ENCODE data around the gene MBNL2. TPM values are rescaled to one million over a fixed set of nuclear protein-coding genes. Genes with fewer than 3 reads are reported as not detected.

The MBNL2 gene
- total and polyA plus RNA-seq, 10 of the 15 experiments (the other 5 are each of a cell fraction or from before 2014, with no cell fraction given), result 1.6 to 9.7 (median 6.7) TPM

DNA sequence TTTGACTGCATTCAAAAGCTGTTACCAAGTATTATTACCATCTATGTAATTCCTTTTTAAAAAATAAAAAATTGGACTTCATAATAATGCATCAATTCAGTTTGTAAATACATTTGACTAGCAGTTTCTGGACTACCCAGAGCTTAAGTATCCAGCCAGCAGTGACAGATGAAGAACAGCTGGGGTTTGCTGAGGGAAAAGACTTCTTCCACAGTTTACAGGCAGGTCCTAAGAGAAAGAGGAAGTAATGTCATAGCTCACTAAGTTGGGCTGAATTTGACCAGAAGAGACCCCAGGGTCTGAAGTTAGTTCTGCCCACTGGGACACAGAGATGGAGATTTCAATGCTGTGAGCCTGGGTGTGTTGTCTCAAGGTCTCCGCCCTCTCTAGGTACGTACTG is 96.4 kb downstream of the MBNL2 start:
- Histone ChIP-seq H3K27ac (ENCODE audit: control insufficient read depth, insufficient read depth) (no peak overlapping the region), H2AFZ (ENCODE audit: control insufficient read depth, low read depth, low read length) (no peak overlapping the region), H3K36me3 (ENCODE audit: control insufficient read depth in 2 of 2, insufficient read depth in 2 of 2, low read length in 1 of 2) (no peaks in the 10 kb centered on the region), H3K79me2 (ENCODE audit: control insufficient read depth, insufficient read depth, low read length) (no peaks in the 10 kb centered on the region), H3K4me1 (ENCODE audit: control insufficient read depth, insufficient read depth, low read length) (no peaks in the 10 kb centered on the region), H3K9me3 (replicated peaks; ENCODE audit: control insufficient read depth, insufficient read depth, low read length) (no peaks in the 10 kb centered on the region), H3K4me3 (no peak overlapping the region), H4K20me1 (ENCODE audit: control insufficient read depth, insufficient read depth) (no peaks in the 10 kb centered on the region), H3K4me2 (ENCODE audit: control insufficient read depth, insufficient read depth) (no peak overlapping the region), H3K27me3 (replicated peaks in 1 of 2; ENCODE audit: control insufficient read depth in 2 of 2, insufficient read depth in 2 of 2, low read length in 1 of 2) (no peaks in the 10 kb centered on the region), H3K9ac (ENCODE audit: control insufficient read depth, insufficient read depth, low read length) (no peak overlapping the region)
- BruUV-seq (replicated peaks), result no TSS peak
- ChIA-PET RAD21 (ENCODE audit: unreplicated experiment) (interaction anchor here (1.2 kb wide), 1 partner anchor 206 kb away, joined by 3 read pairs; no protein-coding TSS in a partner anchor), POLR2A (no interaction called here), SMC1A (ENCODE audit: uncharacterized antibody, unreplicated experiment) (interaction anchor here (0.9 to 1.8 kb wide), 2 partner anchors 9 to 24 kb away, joined by 3 to 4 read pairs; no protein-coding TSS in a partner anchor), CTCF (interaction anchor here (0.6 to 0.9 kb wide), 2 partner anchors 28 to 39 kb away, joined by 3 read pairs; no protein-coding TSS in a partner anchor)
- ATAC-seq (peak; percentile 42; the same call in 2 of the 3 replicates), DNase-seq (ENCODE audit: low read depth, low spot score) (no peak), FAIRE-seq (no peak)
- TF ChIP-seq, protein P1, sequence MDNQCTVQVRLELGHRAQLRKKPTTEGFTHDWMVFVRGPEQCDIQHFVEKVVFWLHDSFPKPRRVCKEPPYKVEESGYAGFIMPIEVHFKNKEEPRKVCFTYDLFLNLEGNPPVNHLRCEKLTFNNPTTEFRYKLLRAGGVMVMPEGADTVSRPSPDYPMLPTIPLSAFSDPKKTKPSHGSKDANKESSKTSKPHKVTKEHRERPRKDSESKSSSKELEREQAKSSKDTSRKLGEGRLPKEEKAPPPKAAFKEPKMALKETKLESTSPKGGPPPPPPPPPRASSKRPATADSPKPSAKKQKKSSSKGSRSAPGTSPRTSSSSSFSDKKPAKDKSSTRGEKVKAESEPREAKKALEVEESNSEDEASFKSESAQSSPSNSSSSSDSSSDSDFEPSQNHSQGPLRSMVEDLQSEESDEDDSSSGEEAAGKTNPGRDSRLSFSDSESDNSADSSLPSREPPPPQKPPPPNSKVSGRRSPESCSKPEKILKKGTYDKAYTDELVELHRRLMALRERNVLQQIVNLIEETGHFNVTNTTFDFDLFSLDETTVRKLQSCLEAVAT (IDR thresholded peaks at IDR 0.05), result no peak
- TF ChIP-seq IKZF2 (IDR thresholded peaks at IDR 0.05), result no peak
- no peak for TF ChIP-seq CREM (IDR thresholded peaks at IDR 0.05; ENCODE audit: low read depth)
- no peak for TF ChIP-seq GABPA (IDR thresholded peaks at IDR 0.05; ENCODE audit: low read depth)
- TF ChIP-seq SP1 (IDR thresholded peaks at IDR 0.05; ENCODE audit: low read depth, low read length), result no peak
- TF ChIP-seq, protein P2, sequence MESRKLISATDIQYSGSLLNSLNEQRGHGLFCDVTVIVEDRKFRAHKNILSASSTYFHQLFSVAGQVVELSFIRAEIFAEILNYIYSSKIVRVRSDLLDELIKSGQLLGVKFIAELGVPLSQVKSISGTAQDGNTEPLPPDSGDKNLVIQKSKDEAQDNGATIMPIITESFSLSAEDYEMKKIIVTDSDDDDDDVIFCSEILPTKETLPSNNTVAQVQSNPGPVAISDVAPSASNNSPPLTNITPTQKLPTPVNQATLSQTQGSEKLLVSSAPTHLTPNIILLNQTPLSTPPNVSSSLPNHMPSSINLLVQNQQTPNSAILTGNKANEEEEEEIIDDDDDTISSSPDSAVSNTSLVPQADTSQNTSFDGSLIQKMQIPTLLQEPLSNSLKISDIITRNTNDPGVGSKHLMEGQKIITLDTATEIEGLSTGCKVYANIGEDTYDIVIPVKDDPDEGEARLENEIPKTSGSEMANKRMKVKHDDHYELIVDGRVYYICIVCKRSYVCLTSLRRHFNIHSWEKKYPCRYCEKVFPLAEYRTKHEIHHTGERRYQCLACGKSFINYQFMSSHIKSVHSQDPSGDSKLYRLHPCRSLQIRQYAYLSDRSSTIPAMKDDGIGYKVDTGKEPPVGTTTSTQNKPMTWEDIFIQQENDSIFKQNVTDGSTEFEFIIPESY (IDR thresholded peaks at IDR 0.05), result no peak
- TF ChIP-seq SREBF2 (IDR thresholded peaks at IDR 0.05; ENCODE audit: low read length), result no peak
- TF ChIP-seq POLR2AphosphoS5 (IDR thresholded peaks at IDR 0.05; ENCODE audit: low read length), result no peak
- no peak for TF ChIP-seq SMAD5 (IDR thresholded peaks at IDR 0.05; ENCODE audit: low read depth)
- TF ChIP-seq, protein P3, sequence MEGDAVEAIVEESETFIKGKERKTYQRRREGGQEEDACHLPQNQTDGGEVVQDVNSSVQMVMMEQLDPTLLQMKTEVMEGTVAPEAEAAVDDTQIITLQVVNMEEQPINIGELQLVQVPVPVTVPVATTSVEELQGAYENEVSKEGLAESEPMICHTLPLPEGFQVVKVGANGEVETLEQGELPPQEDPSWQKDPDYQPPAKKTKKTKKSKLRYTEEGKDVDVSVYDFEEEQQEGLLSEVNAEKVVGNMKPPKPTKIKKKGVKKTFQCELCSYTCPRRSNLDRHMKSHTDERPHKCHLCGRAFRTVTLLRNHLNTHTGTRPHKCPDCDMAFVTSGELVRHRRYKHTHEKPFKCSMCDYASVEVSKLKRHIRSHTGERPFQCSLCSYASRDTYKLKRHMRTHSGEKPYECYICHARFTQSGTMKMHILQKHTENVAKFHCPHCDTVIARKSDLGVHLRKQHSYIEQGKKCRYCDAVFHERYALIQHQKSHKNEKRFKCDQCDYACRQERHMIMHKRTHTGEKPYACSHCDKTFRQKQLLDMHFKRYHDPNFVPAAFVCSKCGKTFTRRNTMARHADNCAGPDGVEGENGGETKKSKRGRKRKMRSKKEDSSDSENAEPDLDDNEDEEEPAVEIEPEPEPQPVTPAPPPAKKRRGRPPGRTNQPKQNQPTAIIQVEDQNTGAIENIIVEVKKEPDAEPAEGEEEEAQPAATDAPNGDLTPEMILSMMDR (IDR thresholded peaks at IDR 0.05 in 2 of 3, conservative IDR thresholded peaks at IDR 0.05 in 1 of 3; ENCODE audit: control insufficient read depth in 2 of 3, extremely low read depth in 1 of 3, insufficient read depth in 1 of 3, low read depth in 3 of 3, low read length in 3 of 3), result no peak
- no peak for TF ChIP-seq SPI1 (IDR thresholded peaks at IDR 0.05; ENCODE audit: borderline replicate concordance, insufficient read depth, low read depth, low read length)
- no peak for TF ChIP-seq ATF7 (IDR thresholded peaks at IDR 0.05; ENCODE audit: low read depth)
- no peak for TF ChIP-seq ZNF217 (IDR thresholded peaks at IDR 0.05)
- no peak for TF ChIP-seq CHD2 (IDR thresholded peaks at IDR 0.05; ENCODE audit: borderline replicate concordance, low read depth, low read length)
- TF ChIP-seq NR2C2 (IDR thresholded peaks at IDR 0.05; ENCODE audit: borderline replicate concordance, control insufficient read depth, insufficient read length, low read depth), result no peak
- TF ChIP-seq EED (IDR thresholded peaks at IDR 0.05; ENCODE audit: low read depth), result no peak
- no peak for TF ChIP-seq CBX3 (IDR thresholded peaks at IDR 0.05; ENCODE audit: borderline replicate concordance, low read depth)
- no peak for TF ChIP-seq JUNB (IDR thresholded peaks at IDR 0.05)
- in situ Hi-C loops (cut with MboI) (no loop called here), intact Hi-C loops (cut with micrococcal nuclease; ENCODE audit: unreplicated experiment) (no loop called here)
- WGBS (ENCODE audit: insufficient coverage, insufficient replicate concordance, low lambda C conversion rate, missing lambda C conversion rate), result 78% methylated on average over 2 of the region's 2 CpGs

All from GM12878 (cell line).